ENCODE data around the gene PRKCE.

DNA sequence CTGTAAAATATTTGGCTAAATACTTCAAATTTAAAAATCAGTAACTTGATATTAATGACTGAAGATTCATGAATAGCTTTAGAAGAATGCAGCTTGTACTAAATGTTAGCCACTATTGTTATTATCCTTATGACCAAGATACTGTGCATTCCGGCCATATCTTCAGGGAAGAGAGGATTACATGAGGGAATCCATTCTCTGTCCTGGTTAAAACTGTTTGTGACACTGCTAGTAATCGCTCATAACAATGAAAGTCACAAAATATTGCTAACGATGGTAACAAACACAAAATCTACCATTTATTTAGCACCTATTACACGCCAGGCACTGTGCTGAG, 217.7 kb downstream of the PRKCE start:
- TF ChIP-seq ZNF274 (IDR thresholded peaks at IDR 0.05; ENCODE audit: low read depth, low read length), result no peak
- TF ChIP-seq YY1 (IDR thresholded peaks at IDR 0.05; ENCODE audit: insufficient read depth, insufficient read length), result no peak
- TF ChIP-seq SUZ12 (IDR thresholded peaks at IDR 0.05; ENCODE audit: extremely low read depth, insufficient read depth, insufficient read length), result no peak

All from NT2/D1 (cell line).